Measurements from ENCODE around the gene RRAS2. TPM values are rescaled to one million over a fixed set of nuclear protein-coding genes. Genes with fewer than 3 reads are reported as not detected.

Gene RRAS2
- total RNA-seq, 1 donor from 2014 or later: 36.6 TPM

- H3K9me3 Mint-ChIP-seq: peaks cover 6% of the 10 kb centered on the region
- H3K27ac Mint-ChIP-seq (ENCODE audit: unreplicated experiment): no peak overlapping the region
- H3K27me3 Mint-ChIP-seq (ENCODE audit: low read depth): no peaks in the 10 kb centered on the region
- TF ChIP-seq CTCF (conservative IDR thresholded peaks at IDR 0.05): no peak
- H3K4me3 Mint-ChIP-seq: no peak overlapping the region
- H3K4me1 Mint-ChIP-seq: no peaks in the 10 kb centered on the region
- peaks cover 16% of the 10 kb centered on the region for H3K36me3 Mint-ChIP-seq (ENCODE audit: low read depth)
- DNase-seq (ENCODE audit: low read depth, low spot score): no peak
Observed at GRCh38 chr11:14261066-14261465, 97.9 kb downstream of the RRAS2 start.

- H3K4me1 Mint-ChIP-seq: no peaks in the 10 kb centered on the region
- peaks cover 6% of the 10 kb centered on the region for H3K9me3 Mint-ChIP-seq
- no peaks in the 10 kb centered on the region for H3K27me3 Mint-ChIP-seq (ENCODE audit: low read depth)
- H3K27ac Mint-ChIP-seq (ENCODE audit: unreplicated experiment): no peak overlapping the region
- H3K36me3 Mint-ChIP-seq (ENCODE audit: low read depth): peaks cover 5% of the 10 kb centered on the region
- TF ChIP-seq CTCF (conservative IDR thresholded peaks at IDR 0.05): no peak
- no peak for DNase-seq (ENCODE audit: low read depth, low spot score)
- no peak overlapping the region for H3K4me3 Mint-ChIP-seq
Observed at GRCh38 chr11:14259878-14260277, 99.1 kb downstream of the RRAS2 start.

- Mint-ChIP-seq H3K4me1 (no peaks in the 10 kb centered on the region), H3K4me3 (no peak overlapping the region), H3K27ac (ENCODE audit: unreplicated experiment) (no peak overlapping the region), H3K27me3 (ENCODE audit: low read depth) (no peaks in the 10 kb centered on the region), H3K36me3 (ENCODE audit: low read depth) (peaks cover 3% of the 10 kb centered on the region), H3K9me3 (peaks cover 2% of the 10 kb centered on the region)
- TF ChIP-seq CTCF (conservative IDR thresholded peaks at IDR 0.05): no peak
- DNase-seq (ENCODE audit: low read depth, low spot score): no peak
Observed at GRCh38 chr11:14259186-14259784, 99.7 kb downstream of the RRAS2 start.

- H3K27ac Mint-ChIP-seq (ENCODE audit: unreplicated experiment): no peak overlapping the region
- no peak for TF ChIP-seq CTCF (conservative IDR thresholded peaks at IDR 0.05)
- H3K9me3 Mint-ChIP-seq: peaks cover 1% of the 10 kb centered on the region
- no peak for DNase-seq (ENCODE audit: low read depth, low spot score)
- no peak overlapping the region for H3K4me3 Mint-ChIP-seq
- H3K4me1 Mint-ChIP-seq: no peaks in the 10 kb centered on the region
- H3K27me3 Mint-ChIP-seq (ENCODE audit: low read depth): no peaks in the 10 kb centered on the region
- H3K36me3 Mint-ChIP-seq (ENCODE audit: low read depth): peaks cover 3% of the 10 kb centered on the region
Observed at GRCh38 chr11:14258221-14258935, 100.6 kb downstream of the RRAS2 start.

- Mint-ChIP-seq H3K4me3 (no peak overlapping the region), H3K36me3 (ENCODE audit: low read depth) (no peaks in the 10 kb centered on the region), H3K27me3 (ENCODE audit: low read depth) (peaks cover 2% of the 10 kb centered on the region), H3K27ac (ENCODE audit: unreplicated experiment) (no peak overlapping the region), H3K4me1 (no peaks in the 10 kb centered on the region), H3K9me3 (no peaks in the 10 kb centered on the region)
- no peak for TF ChIP-seq CTCF (conservative IDR thresholded peaks at IDR 0.05)
- no peak for DNase-seq (ENCODE audit: low read depth, low spot score)
Observed at GRCh38 chr11:14255238-14255534, 103.8 kb downstream of the RRAS2 start.

Measured in neural crest cell (in vitro differentiated cells).